Pulmonary artery endothelial cell (primary cell): ENCODE measurements around the gene ARPC1A. TPM values are rescaled to one million over a fixed set of nuclear protein-coding genes. Genes with fewer than 3 reads are reported as not detected.
"Not testable (repeated sequence)": the region's sequence is repeated elsewhere in the genome, so short reads cannot be mapped to it uniquely, and the experiment has no call there.

Experiments used
- DNase-seq: peaks from one replicate; pipeline ENCODE4 v3.0.0-alpha.2; 2011; ENCODE audit warnings: low read depth, low spot score
- total RNA-seq: library from RNA; depleted of rRNA; stranded (reverse); fragments of >200 nt; gene quantifications from 2 replicates; pipeline ENCODE4 v1.2.3, GENCODE V29; 2014

Gene ARPC1A
- total RNA-seq, 1 donor from 2014 or later, result 272 TPM

- no peak for DNase-seq
Measured at GRCh38 chr7:99369767-99370391, 44.2 kb downstream of the ARPC1A start.

GRCh38 chr7:99371376-99371920 is 45.8 kb downstream of the ARPC1A start:
- no peak for DNase-seq

- no peak for DNase-seq
Measured at GRCh38 chr7:99372275-99373090, 46.8 kb downstream of the ARPC1A start.

- DNase-seq, result no peak
Measured at GRCh38 chr7:99373091-99374066, 47.7 kb downstream of the ARPC1A start.

GRCh38 chr7:99374111-99375064 is 48.7 kb downstream of the ARPC1A start, which contains the start of gene ARPC1B:
Gene ARPC1B (plus strand): TSS chr7:99374730. CDS start chr7:99385715, 10,985 bp downstream.
- DNase-seq, result no peak

- DNase-seq, result peak; percentile 45
Measured at GRCh38 chr7:99375070-99375807, 49.5 kb downstream of the ARPC1A start.

- peak; percentile 94 for DNase-seq
Measured at GRCh38 chr7:99379043-99379577, 53.4 kb downstream of the ARPC1A start.

- DNase-seq, result not testable (repeated sequence)
Measured at GRCh38 chr7:99379693-99380031, 54.0 kb downstream of the ARPC1A start.

- peak; percentile 43 for DNase-seq
Measured at GRCh38 chr7:99380032-99380822, 54.5 kb downstream of the ARPC1A start.

GRCh38 chr7:99380823-99381663 is 55.3 kb downstream of the ARPC1A start:
- no peak for DNase-seq

GRCh38 chr7:99381664-99382075 is 56.0 kb downstream of the ARPC1A start:
- no peak for DNase-seq

- DNase-seq, result no peak
Measured at GRCh38 chr7:99383203-99383602, 57.5 kb downstream of the ARPC1A start.

GRCh38 chr7:99383791-99384370 is 58.2 kb downstream of the ARPC1A start:
- no peak for DNase-seq

- no peak for DNase-seq
Measured at GRCh38 chr7:99384523-99384922, 58.8 kb downstream of the ARPC1A start.

- DNase-seq, result no peak
Measured at GRCh38 chr7:99385564-99385963, 59.9 kb downstream of the ARPC1A start.

- no peak for DNase-seq
Measured at GRCh38 chr7:99386584-99387238, 61.0 kb downstream of the ARPC1A start.

- DNase-seq, result not testable (repeated sequence)
Measured at GRCh38 chr7:99387239-99387635, 61.5 kb downstream of the ARPC1A start.
